Measurements from ENCODE around the gene KIAA1671. TPM values are rescaled to one million over a fixed set of nuclear protein-coding genes. Genes with fewer than 3 reads are reported as not detected.
A peak's percentile ranks its signal among the peaks of the same experiment; 100 is the strongest.

The KIAA1671 gene
- total RNA-seq, 4 donors from 2014 or later, result 83.1 to 162 (median 105) TPM

GRCh38 chr22:25104367-25104766 is 151.9 kb downstream of the KIAA1671 start:
- intact Hi-C loops (cut with DNase I; ENCODE audit: low total_unique reads), result no loop called here
- WGBS, 2 donors (ENCODE audit: low coverage in 1 of 2), result 84 to 100% methylated on average over 1 to 6 of the region's 6 CpGs

GRCh38 chr22:25105817-25106650 is 153.5 kb downstream of the KIAA1671 start:
- intact Hi-C loops (cut with DNase I; ENCODE audit: low total_unique reads) (no loop called here), in situ Hi-C loops (cut with MboI; ENCODE audit: low pct_ligation_motif_present in 1 of 4, low pct_unique_long_range_greater_than_20kb in 1 of 4, low sequenced_read_pairs in 3 of 4) (no loop called here)
- TF ChIP-seq, protein P1, sequence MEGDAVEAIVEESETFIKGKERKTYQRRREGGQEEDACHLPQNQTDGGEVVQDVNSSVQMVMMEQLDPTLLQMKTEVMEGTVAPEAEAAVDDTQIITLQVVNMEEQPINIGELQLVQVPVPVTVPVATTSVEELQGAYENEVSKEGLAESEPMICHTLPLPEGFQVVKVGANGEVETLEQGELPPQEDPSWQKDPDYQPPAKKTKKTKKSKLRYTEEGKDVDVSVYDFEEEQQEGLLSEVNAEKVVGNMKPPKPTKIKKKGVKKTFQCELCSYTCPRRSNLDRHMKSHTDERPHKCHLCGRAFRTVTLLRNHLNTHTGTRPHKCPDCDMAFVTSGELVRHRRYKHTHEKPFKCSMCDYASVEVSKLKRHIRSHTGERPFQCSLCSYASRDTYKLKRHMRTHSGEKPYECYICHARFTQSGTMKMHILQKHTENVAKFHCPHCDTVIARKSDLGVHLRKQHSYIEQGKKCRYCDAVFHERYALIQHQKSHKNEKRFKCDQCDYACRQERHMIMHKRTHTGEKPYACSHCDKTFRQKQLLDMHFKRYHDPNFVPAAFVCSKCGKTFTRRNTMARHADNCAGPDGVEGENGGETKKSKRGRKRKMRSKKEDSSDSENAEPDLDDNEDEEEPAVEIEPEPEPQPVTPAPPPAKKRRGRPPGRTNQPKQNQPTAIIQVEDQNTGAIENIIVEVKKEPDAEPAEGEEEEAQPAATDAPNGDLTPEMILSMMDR (IDR thresholded peaks at IDR 0.05), result no peak
- TF ChIP-seq POLR2A (IDR thresholded peaks at IDR 0.05) (no peak), POLR2AphosphoS5 (IDR thresholded peaks at IDR 0.05) (no peak), EP300 (IDR thresholded peaks at IDR 0.05; ENCODE audit: low read depth) (no peak)
- WGBS, 2 donors (ENCODE audit: low coverage in 1 of 2), result 76 to 88% methylated on average over 5 to 7 of the region's 7 CpGs
- DNase-seq, result no peak
- Histone ChIP-seq H3K4me3 (no peak overlapping the region), H3K27me3 (no peaks in the 10 kb centered on the region), H3K9me3 (no peaks in the 10 kb centered on the region), H3K36me3 (no peaks in the 10 kb centered on the region), H3K4me1 (peaks cover under 1 to 12% (median 8%) of the 10 kb centered on the region in 4 donors), H3K27ac (no peak overlapping the region)

More at GRCh38 chr22:25104367-25104766, 151.9 kb downstream of the KIAA1671 start:
- no peaks in the 10 kb centered on the region for H3K9me3 ChIP-seq
- no peaks in the 10 kb centered on the region for H3K36me3 ChIP-seq
- no peaks in the 10 kb centered on the region for H3K4me1 ChIP-seq
- DNase-seq, result no peak
- H3K4me3 ChIP-seq, result no peak overlapping the region
- no peaks in the 10 kb centered on the region for H3K27me3 ChIP-seq
- in situ Hi-C loops (cut with MboI; ENCODE audit: low pct_ligation_motif_present in 1 of 4, low pct_unique_long_range_greater_than_20kb in 1 of 4, low sequenced_read_pairs in 3 of 4), result no loop called here
- TF ChIP-seq POLR2A (IDR thresholded peaks at IDR 0.05) (no peak), POLR2AphosphoS5 (IDR thresholded peaks at IDR 0.05) (no peak)
- TF ChIP-seq, protein P1 (IDR thresholded peaks at IDR 0.05), result no peak
- H3K27ac ChIP-seq, result no peak overlapping the region

DNA sequence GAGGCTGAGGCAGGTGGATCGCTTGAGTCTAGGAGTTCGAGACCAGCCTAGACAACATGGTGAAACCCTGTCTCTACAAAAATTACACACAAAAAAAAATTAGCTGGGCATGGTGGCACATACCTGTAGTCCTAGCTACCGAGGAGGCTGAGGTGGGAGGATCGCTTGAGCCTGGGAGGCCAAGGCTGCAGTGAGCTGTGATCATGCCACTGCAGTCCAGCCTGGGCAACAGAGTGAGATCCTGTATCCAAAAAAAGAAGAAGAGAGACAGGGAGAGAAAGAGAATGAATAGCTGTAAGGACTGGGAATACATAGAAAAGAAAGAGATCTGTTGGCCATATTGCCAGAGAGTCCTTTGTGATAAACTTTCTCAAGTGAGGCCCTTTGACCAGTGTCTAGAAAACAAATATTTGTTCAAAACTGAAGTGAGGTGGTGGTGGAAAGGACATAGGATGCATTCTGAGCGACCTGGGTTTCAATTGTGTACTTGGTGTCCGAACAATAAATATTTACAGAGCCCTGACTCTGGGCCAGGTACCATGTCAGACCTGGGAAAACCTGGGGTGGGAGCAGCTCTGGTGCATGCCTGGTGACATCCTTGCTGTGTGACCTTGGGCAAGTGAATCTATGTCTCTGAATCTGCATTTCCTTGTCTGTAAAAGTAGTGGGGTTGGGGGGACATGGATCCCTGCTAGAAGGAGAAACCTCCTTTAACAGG is 157.5 kb downstream of the KIAA1671 start:
- Histone ChIP-seq H3K36me3 (no peaks in the 10 kb centered on the region), H3K4me1 (peaks cover 20 to 52% (median 42%) of the 10 kb centered on the region in 4 donors), H3K4me3 (no peak overlapping the region), H3K27ac (peak overlapping the region; percentile 85 to 95 (median 86)), H3K9me3 (no peaks in the 10 kb centered on the region), H3K27me3 (no peaks in the 10 kb centered on the region)
- in situ Hi-C loops (cut with MboI; ENCODE audit: low pct_ligation_motif_present in 1 of 4, low pct_unique_long_range_greater_than_20kb in 1 of 4, low sequenced_read_pairs in 3 of 4), result no loop called here
- no peak for TF ChIP-seq POLR2AphosphoS5 (IDR thresholded peaks at IDR 0.05)
- no peak for TF ChIP-seq POLR2A (IDR thresholded peaks at IDR 0.05)
- TF ChIP-seq, protein P1 (IDR thresholded peaks at IDR 0.05), result no peak
- no peak for TF ChIP-seq EP300 (IDR thresholded peaks at IDR 0.05; ENCODE audit: low read depth)
- WGBS, 2 donors (ENCODE audit: low coverage in 1 of 2), result 62 to 79% methylated on average over 2 to 6 of the region's 6 CpGs
- DNase-seq, result no peak
- intact Hi-C loops (cut with DNase I; ENCODE audit: low total_unique reads), result loop anchor here (2.0 to 5.0 kb wide), 2 partner anchors 42 to 69 kb away; no protein-coding TSS in a partner anchor

- Histone ChIP-seq H3K4me1 (peaks cover 22 to 57% (median 47%) of the 10 kb centered on the region in 4 donors), H3K27me3 (no peaks in the 10 kb centered on the region), H3K36me3 (no peaks in the 10 kb centered on the region), H3K4me3 (peak overlapping the region in 3 of 4 donors; percentile 42 to 66 (median 52)), H3K27ac (peak overlapping the region; percentile 85 to 95 (median 86)), H3K9me3 (no peaks in the 10 kb centered on the region)
- intact Hi-C loops (cut with DNase I; ENCODE audit: low total_unique reads), result loop anchor here (5.0 kb wide), 1 partner anchor 42 kb away; no protein-coding TSS in a partner anchor
- DNase-seq, result no peak
- TF ChIP-seq POLR2A (IDR thresholded peaks at IDR 0.05) (no peak), EP300 (IDR thresholded peaks at IDR 0.05; ENCODE audit: low read depth) (no peak), POLR2AphosphoS5 (IDR thresholded peaks at IDR 0.05) (no peak)
- TF ChIP-seq, protein P1 (IDR thresholded peaks at IDR 0.05), result no peak
- in situ Hi-C loops (cut with MboI; ENCODE audit: low pct_ligation_motif_present in 1 of 4, low pct_unique_long_range_greater_than_20kb in 1 of 4, low sequenced_read_pairs in 3 of 4), result no loop called here
- 27% methylated on average over 4 of the region's 4 CpGs; no CpG with 5 or more reads in 1 of the 2 donors for WGBS, 2 donors (ENCODE audit: low coverage in 1 of 2)
These were observed 158.0 kb downstream of the KIAA1671 start for GRCh38 chr22:25110596-25110845.

All from transverse colon (tissue), 4 donors.